HG03571 (cell line): Measurements from ENCODE around the gene CST1.

Experiments
- ATAC-seq: cut with Tn5 transposase; IDR thresholded peaks from one replicate; pipeline ENCODE4 v1.9.1; 2021; ENCODE audit not compliant: unreplicated experiment

Gene CST1

GRCh38 chr20:23710771-23711170 lies 40.0 kb downstream of the CST1 start:
- ATAC-seq: no peak

DNA sequence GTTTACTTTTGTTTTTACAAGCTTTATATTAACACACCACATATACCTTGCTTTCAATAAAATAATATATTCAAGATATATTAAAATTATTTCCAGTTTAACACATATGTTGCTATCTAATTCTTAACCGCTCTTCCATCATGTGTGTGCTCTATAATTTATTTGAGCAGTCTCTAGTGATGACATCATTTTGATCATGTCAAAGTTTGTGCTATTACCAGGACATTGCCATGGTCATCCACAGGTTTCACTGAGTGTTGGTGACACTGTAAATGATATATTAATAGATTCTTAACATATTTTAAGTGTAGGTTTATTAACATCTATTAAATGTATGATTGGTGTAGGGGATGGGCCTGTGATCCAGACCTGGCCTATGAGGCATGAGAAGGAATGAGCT lies 44.8 kb downstream of the CST1 start:
- ATAC-seq: no peak

GRCh38 chr20:23702021-23702420 lies 48.7 kb downstream of the CST1 start:
- no peak for ATAC-seq

DNA sequence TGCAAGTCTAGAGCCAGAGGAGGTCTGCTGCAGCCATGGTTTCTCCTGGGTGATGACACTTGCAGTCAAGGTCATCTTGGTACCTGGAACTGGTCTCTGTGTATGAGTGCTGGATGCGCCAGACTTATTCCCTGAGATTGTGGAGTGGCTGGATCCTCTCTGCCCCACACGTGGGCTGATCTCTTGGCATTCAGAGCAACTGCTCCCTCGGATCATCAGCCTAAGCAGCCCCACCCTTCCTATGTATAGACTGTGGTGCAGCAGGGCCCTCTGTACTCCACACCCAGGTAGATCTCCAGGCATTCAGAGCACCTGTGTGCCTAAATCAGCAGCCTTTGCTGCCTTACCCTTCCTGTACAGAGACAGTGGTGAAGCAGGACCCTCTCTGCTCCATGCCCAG lies 49.8 kb downstream of the CST1 start:
- no peak for ATAC-seq

- no peak for ATAC-seq
Observed at GRCh38 chr20:23697947-23698346, 52.8 kb downstream of the CST1 start.
